H1 (cell line): Measurements from ENCODE around the gene NFIC. TPM values are rescaled to one million over a fixed set of nuclear protein-coding genes. Genes with fewer than 3 reads are reported as not detected.
A peak's percentile ranks its signal among the peaks of the same experiment; 100 is the strongest.

ENCODE experiments used
- CTCF ChIA-PET: fragments of 300-600 bp; sonication (Branson Sonifier 250); formaldehyde crosslinking; loops from one replicate; lab custom pipeline; 2021; ENCODE audit not compliant: partially characterized antibody; lab: Charles Lee
- POLR2A ChIA-PET: fragments of 300-600 bp; sonication (Branson Sonifier 250); formaldehyde crosslinking; loops from one replicate; lab custom pipeline; 2021; ENCODE audit warnings: inconsistent platforms; ENCODE audit not compliant: partially characterized antibody; lab: Charles Lee
- DNase-seq, 2 experiments: peaks; one replicate each; pipeline versions ENCODE4 v3.0.0 to v3.0.0-alpha.2; 2010 to 2022; ENCODE audit warnings: low spot score in 2 of 2, low read depth in 1 of 2, mixed read lengths in 1 of 2
- FAIRE-seq: peaks from 2 replicates; lab custom pipeline; 2011; peaks lifted over from hg19 to GRCh38; lab: Jason Lieb, UNC
- H2AFZ ChIP-seq: 2 replicates; pipeline ENCODE4 v1.8.1; 2012; ENCODE audit warnings: low read length, inconsistent platforms
- H2AK5ac ChIP-seq: 2 replicates; pipeline ENCODE4 v1.6.1; 2013; ENCODE audit warnings: low read depth, low read length
- H2BK120ac ChIP-seq: replicated peaks from 2 replicates; pipeline ENCODE3; 2013; ENCODE audit warnings: low read depth, low read length, inconsistent platforms
- H2BK12ac ChIP-seq: 2 replicates; pipeline ENCODE4 v1.6.1; 2013; ENCODE audit warnings: low read depth, low read length
- H2BK15ac ChIP-seq: 2 replicates; pipeline ENCODE4 v1.6.1; 2013; ENCODE audit warnings: low read length
- H2BK20ac ChIP-seq: 2 replicates; pipeline ENCODE4 v1.6.1; 2013; ENCODE audit warnings: low read length
- H2BK5ac ChIP-seq: 2 replicates; pipeline ENCODE4 v1.6.1; 2013; ENCODE audit warnings: low read depth, low read length
- H3K14ac ChIP-seq: 2 replicates; pipeline ENCODE4 v1.6.1; 2013; ENCODE audit warnings: inconsistent platforms; ENCODE audit not compliant: insufficient read length
- H3K18ac ChIP-seq: 2 replicates; pipeline ENCODE4 v1.6.1; 2013; ENCODE audit warnings: low read length; ENCODE audit errors: extremely low read depth
- H3K23ac ChIP-seq: 2 replicates; pipeline ENCODE4 v1.6.1; 2013; ENCODE audit warnings: inconsistent platforms; ENCODE audit not compliant: insufficient read length
- H3K23me2 ChIP-seq: 2 replicates; pipeline ENCODE4 v1.6.1; 2013; ENCODE audit warnings: low read depth, low read length
- H3K27ac ChIP-seq: 2 replicates; pipeline ENCODE4 v1.6.1; 2011; ENCODE audit warnings: low read depth, low read length, inconsistent platforms
- H3K27me3 ChIP-seq, 4 experiments: replicated peaks in 1 of 4; 1 replicate in 1 of 4; 2 replicates in 3 of 4; pipeline versions ENCODE4 v1.6.1 to v1.8.1; 2011 to 2013; ENCODE audit warnings: low read length in 3 of 4, mild to moderate bottlenecking in 3 of 4, inconsistent platforms in 2 of 4, mixed read lengths in 2 of 4, moderate library complexity in 1 of 4; ENCODE audit not compliant: control insufficient read depth in 3 of 4, insufficient read depth in 3 of 4; ENCODE audit errors: extremely low read depth in 1 of 4
- H3K36me3 ChIP-seq, 4 experiments: 2 replicates each; pipeline versions ENCODE4 v1.6.1 to v1.8.1; 2011 to 2013; ENCODE audit warnings: mild to moderate bottlenecking in 4 of 4, low read length in 3 of 4, moderate library complexity in 2 of 4, control low read depth in 1 of 4, inconsistent platforms in 1 of 4; ENCODE audit not compliant: insufficient read depth in 4 of 4, control insufficient read depth in 2 of 4
- H3K4ac ChIP-seq: replicated peaks from 2 replicates; pipeline ENCODE3; 2013; ENCODE audit warnings: low read length, low read depth, mixed read lengths, inconsistent platforms; ENCODE audit not compliant: insufficient read length
- H3K4me1 ChIP-seq, 4 experiments: replicated peaks in 1 of 4; 1 replicate in 1 of 4; 2 replicates in 3 of 4; pipeline versions ENCODE4 v1.6.1 to v1.8.1; 2011 to 2013; ENCODE audit warnings: low read length in 3 of 4, inconsistent platforms in 2 of 4, mixed read lengths in 1 of 4; ENCODE audit not compliant: insufficient read depth in 4 of 4, control insufficient read depth in 3 of 4
- H3K4me2 ChIP-seq, 2 experiments: 2 replicates each; pipeline versions ENCODE4 v1.6.1 to v1.8.1; 2011 to 2013; ENCODE audit warnings: low read depth in 2 of 2, low read length in 2 of 2, control low read depth in 1 of 2, inconsistent platforms in 1 of 2, mild to moderate bottlenecking in 1 of 2; ENCODE audit not compliant: insufficient read depth in 1 of 2
- H3K4me3 ChIP-seq, 4 experiments: fragments of 200-600, 300-600 bp in 1 of 4; sonication (generic), shearing (Covaris generic), sonication (Bioruptor Twin) in 1 of 4; 2 replicates each; pipeline versions ENCODE4 v1.5.1 to v1.8.1; 2011 to 2016; ENCODE audit warnings: low read length in 4 of 4, low read depth in 3 of 4, control low read depth in 2 of 4, inconsistent platforms in 2 of 4, mild to moderate bottlenecking in 2 of 4, mixed read lengths in 1 of 4, moderate library complexity in 1 of 4; ENCODE audit not compliant: insufficient read depth in 2 of 4; ENCODE audit errors: extremely low read depth in 1 of 4
- H3K56ac ChIP-seq: replicated peaks from 2 replicates; pipeline ENCODE3; 2013; ENCODE audit warnings: low read depth, mild to moderate bottlenecking, mixed read lengths, low read length, inconsistent platforms; ENCODE audit not compliant: insufficient read length
- H3K79me1 ChIP-seq: 2 replicates; pipeline ENCODE4 v1.6.1; 2013; ENCODE audit warnings: low read depth, low read length, control low read depth
- H3K79me2 ChIP-seq, 2 experiments: 2 replicates each; pipeline versions ENCODE4 v1.6.1 to v1.8.1; 2012 to 2013; ENCODE audit warnings: low read length in 2 of 2, mild to moderate bottlenecking in 2 of 2, inconsistent platforms in 1 of 2; ENCODE audit not compliant: insufficient read depth in 2 of 2, control insufficient read depth in 1 of 2
- H3K9ac ChIP-seq, 4 experiments: replicated peaks in 1 of 4; 1 replicate in 1 of 4; 2 replicates in 3 of 4; pipeline versions ENCODE4 v1.6.1 to v1.8.1; 2011 to 2013; ENCODE audit warnings: low read depth in 3 of 4, low read length in 3 of 4, control low read depth in 2 of 4, mild to moderate bottlenecking in 2 of 4, moderate library complexity in 2 of 4, inconsistent platforms in 1 of 4; ENCODE audit errors: extremely low read depth in 1 of 4
- H3K9me3 ChIP-seq, 2 experiments: 2 replicates each; pipeline versions ENCODE4 v1.6.1 to v1.8.1; 2012 to 2013; ENCODE audit warnings: mild to moderate bottlenecking in 2 of 2, moderate library complexity in 2 of 2, control low read depth in 1 of 2, inconsistent platforms in 1 of 2, low read depth in 1 of 2, low read length in 1 of 2, mixed read lengths in 1 of 2; ENCODE audit not compliant: insufficient read depth in 2 of 2
- H4K20me1 ChIP-seq, 2 experiments: replicated peaks in 1 of 2; 2 replicates each; pipeline versions ENCODE3 to v1.8.1; 2011 to 2013; ENCODE audit warnings: inconsistent platforms in 2 of 2, low read length in 2 of 2, mild to moderate bottlenecking in 1 of 2; ENCODE audit not compliant: insufficient read depth in 2 of 2, control insufficient read depth in 1 of 2
- H4K5ac ChIP-seq: 2 replicates; pipeline ENCODE4 v1.6.1; 2013; ENCODE audit warnings: low read length, low read depth, mixed read lengths, inconsistent platforms; ENCODE audit not compliant: insufficient read length
- H4K8ac ChIP-seq: 2 replicates; pipeline ENCODE4 v1.8.0; 2013; ENCODE audit warnings: mild to moderate bottlenecking, moderate library complexity, low read length, inconsistent platforms; ENCODE audit not compliant: insufficient read depth; ENCODE audit errors: extremely low read depth
- H4K91ac ChIP-seq: replicated peaks from 2 replicates; pipeline ENCODE3; 2013; ENCODE audit warnings: low read length, mixed read lengths, inconsistent platforms; ENCODE audit not compliant: insufficient read length
- HDAC6 ChIP-seq: IDR thresholded peaks from one replicate; pipeline ENCODE4 v1.7.1; 2012; ENCODE audit warnings: low read depth, mild to moderate bottlenecking, inconsistent platforms, low read length, moderate library complexity
- RAD21 ChIP-seq, 2 experiments: IDR thresholded peaks in 1 of 2; conservative IDR thresholded peaks in 1 of 2; 2 replicates each; pipeline ENCODE4 v1.6.1; 2011; ENCODE audit warnings: low read depth in 2 of 2, low read length in 2 of 2, improper control_type of control experiment in 1 of 2, inconsistent platforms in 1 of 2, mild to moderate bottlenecking in 1 of 2, moderate library complexity in 1 of 2
- WGBS, 2 experiments: shearing (Covaris generic) in 1 of 2; methylation state at CpG; one replicate each; pipeline versions ENCODE4 v1.1.6 to v1.1.7; 2013 to 2015; ENCODE audit warnings: low lambda C conversion rate in 2 of 2, mixed read lengths in 2 of 2, inconsistent platforms in 1 of 2, low coverage in 1 of 2, missing lambda C conversion rate in 1 of 2; ENCODE audit not compliant: insufficient replicate concordance in 2 of 2, insufficient coverage in 1 of 2, insufficient read length in 1 of 2; ENCODE audit errors: extremely low coverage in 1 of 2, missing lambda C conversion rate in 1 of 2; 5-methylcytosine and 5-hydroxymethylcytosine counted together
- polyA plus RNA-seq, 7 experiments: library from polyadenylated mRNA; depleted of rRNA in 3 of 7; stranded (reverse) in 5 of 7; unstranded in 2 of 7; fragments of >200 nt in 5 of 7; fragments of 200-250 nt in 2 of 7; gene quantifications; 1 replicate in 5 of 7; 2 replicates in 1 of 7; 4 replicates in 1 of 7; pipeline versions ENCODE4 v1.2.1 to v1.2.3, GENCODE V29; 2011 to 2013; ENCODE audit warnings: missing spikeins in 2 of 7, mixed read lengths in 2 of 7
- total RNA-seq: library from RNA; stranded (reverse); fragmentation: NEBNext Ultra II Directional; extraction: Animal tissue kit (Norgen Biotek cat#: 25700); gene quantifications from 2 replicates; pipeline ENCODE4 v1.2.1, GENCODE V29; 2021

Gene NFIC
- total and polyA plus RNA-seq, 2 of the 8 experiments (the other 6 are each of a cell fraction or from before 2014, with no cell fraction given): 0.56 to 3.2 TPM

GRCh38 chr19:3469638-3470499, 103.5 kb downstream of the NFIC start:
- Histone ChIP-seq H3K4me2 (no peak overlapping the region), H2BK15ac (no peak overlapping the region), H3K27ac (no peak overlapping the region), H3K79me1 (no peaks in the 10 kb centered on the region), H3K18ac (no peak overlapping the region), H4K5ac (no peak overlapping the region), H3K27me3 (peaks cover under 1 to 28% (median 17%) of the 10 kb centered on the region in 4 experiments), H3K23me2 (no peaks in the 10 kb centered on the region; the same call in 1 of the 2 replicates), H3K56ac (no peak overlapping the region), H3K79me2 (no peaks in the 10 kb centered on the region), H4K8ac (peak overlapping the region; percentile 71; the same call in 1 of the 2 replicates), H3K4me1 (peaks cover 0 to 3% (median 0%) of the 10 kb centered on the region in 4 experiments; a peak in 2 of 7 replicates), H3K4me3 (no peak overlapping the region), H2BK120ac (peak overlapping the region; percentile 21), H3K9ac (no peak overlapping the region), H3K4ac (no peak overlapping the region), H2AFZ (no peak overlapping the region), H3K23ac (no peak overlapping the region), H2BK20ac (no peak overlapping the region), H4K91ac (no peak overlapping the region), H4K20me1 (no peaks in the 10 kb centered on the region), H3K9me3 (peaks cover 6 to 10% of the 10 kb centered on the region in 2 experiments; a peak in 3 of 4 replicates), H2BK5ac (no peak overlapping the region), H2AK5ac (no peak overlapping the region), H3K36me3 (no peaks in the 10 kb centered on the region), H3K14ac (no peak overlapping the region), H2BK12ac (no peak overlapping the region)
- FAIRE-seq (no peak), DNase-seq (no peak)
- ChIA-PET POLR2A (interaction anchor here (0.6 to 1.2 kb wide), 5 partner anchors 10 to 185 kb away, joined by 3 to 7 read pairs (median 3); partner anchors contain the start of genes DOHH and SMIM24), CTCF (interaction anchor here (0.7 to 6.8 kb wide), 19 partner anchors 10 to 163 kb away, joined by 3 to 97 read pairs (median 7); partner anchors contain the start of genes SMIM24 and SMIM44)
- 68% methylated on average over 14 of the region's 14 CpGs; no CpG with 5 or more reads in 1 of the 2 experiments for WGBS, 2 experiments
- no peak for TF ChIP-seq HDAC6
- TF ChIP-seq RAD21 (IDR thresholded peaks at IDR 0.05 in 1 of 2, conservative IDR thresholded peaks at IDR 0.05 in 1 of 2; ENCODE audit: low read depth in 2 of 2, low read length in 2 of 2): 0 out of 4 replicates have a peak, but pooled peaks of 1 of the 2 experiments have one; percentile 19
